CMK (cell line): ENCODE data around the gene MED1.
"Not testable (repeated sequence)": the region's sequence is repeated elsewhere in the genome, so short reads cannot be mapped to it uniquely, and the experiment has no call there.

Experiments
- DNase-seq: peaks from one replicate; pipeline ENCODE4 v3.0.0-alpha.2; 2010; ENCODE audit warnings: low read depth

Gene MED1

DNA sequence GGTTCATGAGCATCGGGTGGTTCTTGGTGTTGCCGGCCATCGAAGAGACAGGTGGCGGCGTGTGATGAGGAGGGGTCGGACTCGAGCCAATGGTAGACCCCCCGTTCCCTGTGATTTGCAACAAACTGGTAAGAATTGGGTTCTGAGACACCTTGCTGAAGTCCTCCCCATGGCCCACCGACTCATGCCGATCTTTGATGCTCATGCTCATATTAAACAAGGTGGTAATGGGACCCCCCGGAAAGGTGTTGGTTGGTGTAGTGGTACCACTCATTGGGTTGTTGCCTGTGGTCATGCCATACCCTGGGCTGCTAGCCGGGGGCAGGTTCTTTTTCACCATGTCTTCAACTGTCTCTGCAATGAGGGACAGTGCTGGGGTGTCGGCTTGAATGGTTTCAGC lies 40.8 kb downstream of the MED1 start:
- DNase-seq, result no peak

DNA sequence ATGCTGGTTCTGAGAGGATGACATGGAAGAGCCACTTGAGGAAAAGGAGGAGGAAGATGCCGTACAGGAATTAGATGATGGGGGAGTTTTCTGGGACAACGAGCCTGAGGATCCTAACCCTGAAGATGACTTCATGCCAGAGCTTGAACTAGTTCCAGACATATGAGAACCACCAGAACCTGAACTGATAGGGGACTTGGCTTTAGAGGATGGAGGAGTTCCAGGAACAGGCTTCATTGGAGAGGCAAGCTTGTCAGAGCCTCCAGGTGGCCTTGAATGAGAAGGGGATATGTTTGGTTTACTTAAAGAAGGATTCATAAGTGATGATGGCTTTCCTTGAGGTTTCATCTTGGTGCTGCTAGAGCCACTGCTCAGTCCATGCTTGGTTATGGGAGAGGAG lies 42.7 kb downstream of the MED1 start:
- DNase-seq, result no peak

DNA sequence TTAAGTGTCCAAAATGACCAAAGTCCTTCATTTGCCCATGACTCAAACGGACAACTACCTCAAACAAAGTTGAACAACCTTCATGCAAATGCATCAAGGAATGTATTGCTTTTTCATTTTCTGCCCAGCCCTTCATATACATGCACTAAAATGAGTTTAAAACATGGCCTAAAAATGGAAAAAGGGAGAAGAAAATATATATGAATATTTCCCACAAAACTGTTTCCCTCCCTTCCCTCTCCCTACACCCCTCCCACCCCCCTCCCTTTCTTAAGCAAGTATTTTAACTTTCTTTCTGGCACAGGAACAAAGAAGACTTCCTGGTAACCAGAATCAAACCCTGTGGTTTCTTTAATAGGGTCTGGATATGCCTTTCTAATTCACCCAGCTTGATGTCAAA lies 44.1 kb downstream of the MED1 start:
- no peak for DNase-seq

- DNase-seq, result no peak
Measured at GRCh38 chr17:39405436-39405835, 45.6 kb downstream of the MED1 start.

DNA sequence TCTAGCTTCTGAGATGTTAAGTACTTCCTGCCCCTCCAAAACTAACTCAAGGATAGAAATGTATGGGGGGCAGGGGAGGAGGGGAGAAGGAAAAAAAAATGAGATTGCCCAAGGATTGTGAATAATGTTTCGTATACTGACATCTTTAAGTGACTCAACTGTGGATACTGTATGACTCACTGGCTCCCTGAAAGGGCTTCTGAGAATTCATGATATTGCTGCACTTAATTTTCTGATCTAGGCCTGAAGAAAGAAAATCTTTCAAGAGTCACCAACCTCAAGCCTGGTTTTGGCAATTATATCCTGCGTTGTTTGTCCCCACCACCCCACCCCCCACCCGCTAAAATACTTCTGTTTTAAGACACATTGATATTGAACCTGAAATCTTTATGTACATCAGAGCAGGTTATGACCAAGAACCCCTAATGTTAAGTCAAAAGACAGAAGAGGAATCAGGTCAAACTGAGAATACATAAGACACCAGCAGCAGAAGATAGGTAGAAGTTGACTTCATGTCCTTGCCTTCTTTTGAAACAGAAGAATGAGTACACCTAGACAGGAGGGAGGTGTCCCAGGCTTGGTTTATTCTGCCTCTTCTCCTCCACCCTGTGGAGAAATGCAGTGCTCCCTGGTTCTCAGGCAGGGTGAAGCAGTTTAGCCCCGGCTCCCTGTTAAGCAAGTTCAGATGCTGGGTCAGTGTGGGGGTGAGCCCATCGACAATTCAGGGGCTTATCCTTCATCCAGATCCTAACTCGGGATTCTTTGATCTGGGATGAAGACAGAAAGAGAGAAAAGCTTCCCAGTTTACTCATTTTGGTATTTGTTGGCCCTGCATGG lies 46.3 kb downstream of the MED1 start:
- no peak for DNase-seq

GRCh38 chr17:39402890-39403605 lies 48.0 kb downstream of the MED1 start:
- DNase-seq, result no peak

- DNase-seq, result peak; percentile 84
Measured at GRCh38 chr17:39402244-39402889, 48.7 kb downstream of the MED1 start.

- DNase-seq, result peak; percentile 79
Measured at GRCh38 chr17:39401412-39402243, 49.4 kb downstream of the MED1 start, which contains the start of gene FBXL20. TSS of gene FBXL20 (minus strand) at chr17:39401626. CDS start at chr17:39401402, 224 bp downstream.

DNA sequence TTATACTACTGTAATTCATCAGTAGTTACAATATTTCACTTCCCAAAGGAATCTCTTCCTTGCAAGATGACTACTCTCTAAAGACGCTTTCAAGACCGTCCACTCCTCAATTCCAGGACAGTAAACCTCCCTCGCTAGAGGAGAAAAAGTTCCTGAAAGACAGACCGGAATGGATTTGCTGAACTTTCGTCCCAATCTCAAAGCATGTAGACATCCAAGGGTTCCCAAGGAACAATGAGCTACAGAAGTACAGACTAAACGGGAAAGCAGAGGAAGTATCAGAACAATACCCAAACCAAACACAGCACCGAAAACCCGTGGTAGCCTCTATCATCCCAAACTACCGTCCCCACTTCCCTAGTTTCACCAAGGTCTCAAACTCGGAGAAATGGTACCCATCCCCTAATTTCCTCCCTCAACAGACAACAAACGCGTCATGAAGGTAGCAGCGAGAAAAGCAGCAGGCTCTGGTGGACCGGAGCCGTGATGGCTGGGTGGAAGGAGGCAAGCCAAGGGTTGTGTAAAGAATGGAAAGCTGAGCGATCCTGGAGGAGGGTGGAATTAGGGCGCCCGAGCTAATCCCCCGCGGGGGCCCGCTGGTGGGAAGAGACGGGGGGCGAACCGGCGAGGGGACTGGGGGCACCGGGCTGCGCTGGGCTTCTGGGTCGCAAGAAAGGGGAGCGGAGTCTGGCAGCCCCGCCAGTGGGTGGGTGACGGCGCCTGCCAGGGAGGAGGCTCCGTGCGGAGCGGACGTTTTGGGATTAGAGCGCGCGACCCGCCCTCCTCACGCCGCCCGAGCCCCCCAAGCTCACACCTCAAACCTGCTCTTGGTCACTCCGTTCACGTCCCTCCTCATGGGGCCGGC lies 50.3 kb downstream of the MED1 start:
- DNase-seq, result no peak

GRCh38 chr17:39399791-39400190 lies 51.3 kb downstream of the MED1 start:
- no peak for DNase-seq

GRCh38 chr17:39393736-39394135 lies 57.3 kb downstream of the MED1 start:
- DNase-seq, result no peak

- no peak for DNase-seq
Measured at GRCh38 chr17:39391448-39391847, 59.6 kb downstream of the MED1 start.

DNA sequence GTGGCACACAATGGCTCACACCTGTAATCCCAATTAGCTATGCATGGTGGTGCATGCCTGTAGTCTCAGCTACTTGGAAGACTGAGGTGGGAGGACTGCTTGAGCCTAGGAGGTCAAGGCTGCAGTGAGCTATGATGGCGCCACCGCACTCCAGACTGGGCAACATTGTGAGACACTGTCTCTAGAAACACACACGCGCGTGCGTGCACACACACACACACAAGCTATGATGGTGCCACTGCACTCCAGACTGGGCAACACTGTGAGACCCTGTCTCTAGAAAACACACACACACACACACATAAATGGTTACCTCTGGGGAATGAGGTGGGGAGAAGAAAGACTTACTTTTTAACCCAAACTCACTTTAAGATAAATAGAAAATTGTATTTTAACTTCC lies 66.0 kb downstream of the MED1 start:
- no peak for DNase-seq

DNA sequence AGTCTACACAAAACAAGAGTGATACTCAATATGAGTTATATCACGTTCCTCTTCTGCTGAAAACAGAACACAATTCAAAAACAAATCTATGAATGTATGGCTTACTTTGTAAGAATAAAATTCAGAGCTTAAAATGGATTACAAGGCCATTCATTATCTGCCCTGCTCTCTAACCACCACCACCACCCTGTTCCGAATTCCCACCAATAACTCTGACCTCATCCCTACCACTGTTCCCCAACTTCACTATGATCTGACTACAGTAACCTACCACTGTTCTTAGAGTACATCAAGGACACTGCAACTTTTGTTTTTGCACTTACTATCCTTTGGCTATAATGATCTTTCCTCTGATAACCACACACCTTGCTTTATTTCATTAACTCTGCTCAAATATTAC lies 70.9 kb downstream of the MED1 start:
- DNase-seq, result no peak

- DNase-seq, result no peak
Measured at GRCh38 chr17:39376434-39376833, 74.6 kb downstream of the MED1 start.

DNA sequence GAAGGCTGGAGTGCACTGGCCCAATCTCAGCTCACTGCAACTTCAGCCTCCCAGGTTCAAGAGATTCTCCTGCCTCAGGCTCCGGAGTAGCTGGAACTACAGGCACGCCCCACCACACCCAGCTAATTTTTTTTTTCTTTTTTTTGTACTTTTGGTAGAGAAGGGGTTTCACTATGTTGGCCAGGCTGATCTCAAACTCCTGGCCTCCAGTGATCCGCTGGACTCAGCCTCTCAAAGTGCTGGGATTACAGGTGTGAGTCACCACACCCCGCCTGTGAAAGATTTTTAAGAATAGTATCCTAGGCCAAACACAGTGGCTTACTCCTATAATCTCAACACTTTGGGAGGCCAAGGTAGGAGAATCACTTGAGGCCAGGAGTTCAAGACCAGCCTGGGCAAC lies 83.3 kb downstream of the MED1 start:
- DNase-seq, result not testable (repeated sequence)

DNA sequence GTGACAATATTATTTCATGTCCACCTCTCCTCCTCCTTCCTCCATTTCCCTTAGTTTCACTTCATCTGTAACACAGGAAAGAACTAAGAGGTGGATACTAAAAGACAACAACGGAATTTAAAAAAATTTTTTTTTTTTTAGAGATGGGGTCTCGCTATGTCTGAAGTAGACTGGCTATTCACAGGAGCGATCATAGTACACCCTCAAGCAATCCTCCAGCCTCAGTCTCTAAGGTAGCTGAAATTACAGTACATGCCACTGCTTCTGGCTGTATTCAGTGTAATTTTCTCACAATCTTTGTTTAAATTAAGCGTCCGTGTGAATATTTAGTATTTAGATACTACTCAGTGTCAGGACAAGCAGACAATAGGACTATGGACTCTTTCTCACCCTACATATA lies 85.2 kb downstream of the MED1 start:
- DNase-seq, result no peak

DNA sequence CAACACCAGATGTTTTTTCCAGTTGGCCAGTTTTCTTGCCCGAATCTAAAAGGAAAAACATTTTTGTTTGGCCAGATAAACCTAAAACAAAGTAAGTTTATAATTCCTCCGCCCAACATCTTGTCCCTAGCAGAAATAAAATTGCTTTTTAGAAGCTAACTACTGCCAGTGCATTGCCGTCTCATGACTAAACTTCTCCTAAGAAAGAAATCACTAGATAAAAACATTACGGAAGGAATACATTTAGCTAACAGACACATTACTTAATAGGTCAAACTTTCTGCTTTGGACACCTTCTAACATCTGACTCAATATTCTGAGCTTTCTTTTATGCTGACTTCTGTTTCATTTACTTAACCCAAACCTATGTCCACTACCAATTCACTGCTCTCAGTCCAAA lies 85.8 kb downstream of the MED1 start:
- no peak for DNase-seq

DNA sequence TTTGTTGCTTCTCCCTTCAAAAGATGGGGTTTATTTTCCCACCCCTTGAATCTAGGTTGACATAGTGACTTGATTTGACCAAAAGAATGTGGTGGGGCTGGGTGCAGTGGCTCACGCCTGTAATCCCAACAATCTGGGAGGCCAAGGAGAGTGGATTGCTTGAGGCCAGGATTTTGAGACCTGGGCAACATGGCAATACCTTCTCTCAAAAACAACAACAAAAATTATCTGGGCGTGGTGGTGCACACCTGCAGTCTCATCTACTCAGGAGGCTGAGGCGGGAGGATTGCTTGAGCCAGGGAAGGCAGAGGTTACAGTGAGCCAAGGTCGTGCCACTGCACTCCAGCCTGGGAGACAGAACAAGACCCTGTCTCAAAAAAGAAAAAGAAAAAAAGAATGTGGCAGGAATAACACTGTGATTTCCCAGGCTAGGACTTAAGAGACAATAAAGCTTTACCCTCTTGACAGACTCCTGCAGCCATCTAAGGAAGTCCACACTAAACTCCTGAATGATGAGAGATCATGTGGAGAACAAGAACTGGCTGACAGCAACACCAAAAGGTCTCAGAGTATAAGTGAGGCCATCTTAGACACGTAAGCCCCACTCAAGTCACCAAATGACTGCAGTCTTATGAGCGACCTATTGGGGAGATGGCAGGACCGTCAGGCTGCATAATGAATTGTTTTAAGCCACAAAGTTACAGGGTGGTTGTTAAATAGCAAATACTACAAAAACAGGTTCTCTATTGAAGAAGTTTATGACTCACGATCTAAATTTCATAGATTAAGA lies 86.6 kb downstream of the MED1 start:
- no peak for DNase-seq

- no peak for DNase-seq
Measured at GRCh38 chr17:39361064-39361463, 90.0 kb downstream of the MED1 start.
